Left kidney (tissue), 2 donors: ENCODE measurements around the gene RNF157. TPM values are rescaled to one million over a fixed set of nuclear protein-coding genes. Genes with fewer than 3 reads are reported as not detected.
A peak's percentile ranks its signal among the peaks of the same experiment; 100 is the strongest.

Experiments used
- DNase-seq: peaks from one replicate; pipeline ENCODE4 v3.0.0-alpha.2; 2013
- polyA plus RNA-seq: library from polyadenylated mRNA; unstranded; fragments of 120-200 nt; gene quantifications from one replicate; pipeline ENCODE4 v1.2.1, GENCODE V29; 2013; ENCODE audit not compliant: insufficient read length

The RNF157 gene
- polyA plus RNA-seq, 1 donor, result 28.7 TPM

- no peak for DNase-seq
Observed at GRCh38 chr17:76140661-76141211, 99.6 kb downstream of the RNF157 start.

- no peak for DNase-seq
Observed at GRCh38 chr17:76139801-76140660, 100.3 kb downstream of the RNF157 start.

GRCh38 chr17:76138896-76139752 is 101.2 kb downstream of the RNF157 start:
- no peak for DNase-seq

GRCh38 chr17:76138234-76138895 is 101.9 kb downstream of the RNF157 start:
- DNase-seq, result peak; percentile 82

- DNase-seq, result no peak
Observed at GRCh38 chr17:76137351-76138233, 102.7 kb downstream of the RNF157 start.

GRCh38 chr17:76137001-76137350 is 103.3 kb downstream of the RNF157 start:
- DNase-seq, result no peak

- DNase-seq, result no peak
Observed at GRCh38 chr17:76136276-76137000, 103.9 kb downstream of the RNF157 start.

GRCh38 chr17:76135810-76136188 is 104.5 kb downstream of the RNF157 start:
- DNase-seq, result no peak

GRCh38 chr17:76134911-76135809 is 105.1 kb downstream of the RNF157 start:
- DNase-seq, result no peak

GRCh38 chr17:76132574-76133338 is 107.5 kb downstream of the RNF157 start:
- no peak for DNase-seq

GRCh38 chr17:76131692-76132573 is 108.4 kb downstream of the RNF157 start:
- no peak for DNase-seq

GRCh38 chr17:76131051-76131691 is 109.1 kb downstream of the RNF157 start:
- no peak for DNase-seq

GRCh38 chr17:76130473-76130872 is 109.8 kb downstream of the RNF157 start:
- no peak for DNase-seq

GRCh38 chr17:76125922-76126321 is 114.4 kb downstream of the RNF157 start:
- no peak for DNase-seq

- DNase-seq, result no peak
Observed at GRCh38 chr17:76125391-76125675, 115.0 kb downstream of the RNF157 start.

GRCh38 chr17:76124582-76125390 is 115.5 kb downstream of the RNF157 start:
- no peak for DNase-seq
